A549 (cell line): ENCODE data around the gene RNASE7. TPM values are rescaled to one million over a fixed set of nuclear protein-coding genes. Genes with fewer than 3 reads are reported as not detected.

Experiments
- ATAC-seq, 2 experiments: fragments of 200-7000 bp in 1 of 2; fragments of >200 bp in 1 of 2; cut with Nextera tagmentation in 1 of 2; cut with Tn5 transposase in 1 of 2; 3 replicates each; pipeline versions ENCODE4 v1.8.0 to v1.9.1; 2018 to 2020; ENCODE audit warnings: mild to moderate bottlenecking in 1 of 2, moderate library complexity in 1 of 2
- CTCF ChIA-PET: fragments of 300-600 bp; sonication (Branson Sonifier 250); formaldehyde crosslinking; extraction: SDS; loops from one replicate; lab custom pipeline; 2021; ENCODE audit warnings: antibody characterized with exemption, inconsistent platforms; lab: Yijun Ruan, JAX
- POLR2A ChIA-PET: fragments of 350-600 bp; formaldehyde crosslinking; extraction: SDS; loops from one replicate; lab custom pipeline; 2021; ENCODE audit warnings: antibody characterized with exemption, inconsistent platforms; lab: Yijun Ruan, JAX
- DNase-seq, 2 experiments: peaks; one replicate each; pipeline versions ENCODE4 v3.0.0 to v3.0.0-alpha.2; 2011 to 2016; ENCODE audit warnings: low read depth in 1 of 2, low spot score in 1 of 2
- FAIRE-seq: peaks from 2 replicates; lab custom pipeline; 2011; peaks lifted over from hg19 to GRCh38; lab: Jason Lieb, UNC
- H3K27ac ChIP-seq, 2 experiments: fragments of >200 bp; sonication (Bioruptor Twin); formaldehyde crosslinking; 3 replicates each; pipeline ENCODE4 v1.5.1; 2016 to 2017
- H3K4me1 ChIP-seq: fragments of >200 bp; sonication (Bioruptor Twin); formaldehyde crosslinking; 3 replicates; pipeline ENCODE4 v1.6.1; 2016
- H3K4me2 ChIP-seq: fragments of >200 bp; sonication (Bioruptor Twin); formaldehyde crosslinking; 3 replicates; pipeline ENCODE4 v1.6.1; 2016
- H3K4me3 ChIP-seq: fragments of >200 bp; sonication (Bioruptor Twin); formaldehyde crosslinking; 3 replicates; pipeline ENCODE4 v1.5.1; 2016
- H3K9me3 ChIP-seq: fragments of >200 bp; sonication (Bioruptor Twin); formaldehyde crosslinking; 3 replicates; pipeline ENCODE4 v1.6.1; 2016
- BCL3 ChIP-seq: fragments of >200 bp; sonication (Bioruptor Twin); formaldehyde crosslinking; IDR thresholded peaks from 3 replicates; pipeline ENCODE4 v1.6.1; 2016
- BHLHE40 ChIP-seq: IDR thresholded peaks from 2 replicates; pipeline ENCODE4 v1.6.1; 2012; ENCODE audit warnings: low read depth, low read length, inconsistent platforms
- CHD2 ChIP-seq: fragments of 150-350 bp; IDR thresholded peaks from 2 replicates; pipeline ENCODE4 v1.6.1; 2014; ENCODE audit warnings: low read length; ENCODE audit not compliant: partially characterized antibody
- CHD4 ChIP-seq: fragments of 200-600 bp; sonication (generic); IDR thresholded peaks from 2 replicates; pipeline ENCODE4 v1.6.1; 2016; ENCODE audit warnings: antibody characterized with exemption, mild to moderate bottlenecking, borderline replicate concordance
- EP300 ChIP-seq, 2 experiments: fragments of >200 bp; sonication (Bioruptor Twin); formaldehyde crosslinking; IDR thresholded peaks; 2 replicates in 1 of 2; 3 replicates in 1 of 2; pipeline ENCODE4 v1.6.1; 2016 to 2017
- ESRRA ChIP-seq: fragments of 150-350 bp; IDR thresholded peaks from 2 replicates; pipeline ENCODE4 v1.6.1; 2014; ENCODE audit warnings: mild to moderate bottlenecking, low read length, borderline replicate concordance
- FOSB ChIP-seq: fragments of 250-450 bp; sonication (Bioruptor Pico); IDR thresholded peaks from 2 replicates; pipeline ENCODE4 v1.5.0; 2020; ENCODE audit warnings: mild to moderate bottlenecking, moderate library complexity
- FOSL2 ChIP-seq, 2 experiments: fragments of 450-650 bp in 1 of 2; fragments of >200 bp in 1 of 2; sonication (Bioruptor Twin) in 1 of 2; formaldehyde crosslinking; IDR thresholded peaks; 2 replicates each; pipeline versions ENCODE4 v1.5.0 to v1.6.1; 2016 to 2020; ENCODE audit warnings: mild to moderate bottlenecking in 1 of 2, moderate library complexity in 1 of 2
- GATA3 ChIP-seq: IDR thresholded peaks from 2 replicates; pipeline ENCODE4 v1.6.1; 2012; ENCODE audit warnings: borderline replicate concordance
- HES2 ChIP-seq: fragments of >200 bp; sonication (Bioruptor Twin); formaldehyde crosslinking; IDR thresholded peaks from 2 replicates; pipeline ENCODE4 v1.6.1; 2016
- HOXB13 ChIP-seq: fragments of 250-450 bp; sonication (Bioruptor Pico); IDR thresholded peaks from 2 replicates; pipeline ENCODE4 v1.5.0; 2020; ENCODE audit warnings: low read depth, mild to moderate bottlenecking, moderate library complexity
- JUN ChIP-seq, 2 experiments: fragments of >200 bp; sonication (Bioruptor Twin); formaldehyde crosslinking; IDR thresholded peaks; 2 replicates in 1 of 2; 3 replicates in 1 of 2; pipeline ENCODE4 v1.6.1; 2016 to 2017
- KDM1A ChIP-seq: fragments of 200-600 bp; sonication (generic); IDR thresholded peaks from 2 replicates; pipeline ENCODE4 v1.6.1; 2016; ENCODE audit warnings: low read depth, mild to moderate bottlenecking
- MAZ ChIP-seq: fragments of 150-350 bp; IDR thresholded peaks from 2 replicates; pipeline ENCODE4 v1.6.1; 2014; ENCODE audit warnings: antibody characterized with exemption, low read depth, low read length, borderline replicate concordance
- MYC ChIP-seq: IDR thresholded peaks from 2 replicates; pipeline ENCODE4 v1.6.1; 2012; ENCODE audit warnings: mild to moderate bottlenecking, inconsistent platforms, low read length, improper control_type of control experiment, borderline replicate concordance
- NPAS2 ChIP-seq: fragments of 250-450 bp; sonication (Bioruptor Pico); IDR thresholded peaks from 2 replicates; pipeline ENCODE4 v1.8.0; 2022; ENCODE audit warnings: mild to moderate bottlenecking, moderate library complexity, borderline replicate concordance
- NR3C1 ChIP-seq: fragments of >200 bp; sonication (Bioruptor Twin); formaldehyde crosslinking; IDR thresholded peaks from 3 replicates; pipeline ENCODE4 v1.6.1; 2017
- PHF8 ChIP-seq: fragments of 200-600 bp; sonication (generic); IDR thresholded peaks from 2 replicates; pipeline ENCODE4 v1.6.1; 2016; ENCODE audit warnings: low read depth, mild to moderate bottlenecking, antibody characterized with exemption, moderate library complexity, borderline replicate concordance
- POLR2AphosphoS2 ChIP-seq: conservative IDR thresholded peaks from 2 replicates; pipeline ENCODE4 v1.6.1; 2012; ENCODE audit warnings: low read length, improper control_type of control experiment, inconsistent platforms
- RARB ChIP-seq: fragments of 250-450 bp; sonication (Bioruptor Pico); IDR thresholded peaks from 2 replicates; pipeline ENCODE4 v1.8.0; 2021; ENCODE audit warnings: mild to moderate bottlenecking, moderate library complexity
- RCOR1 ChIP-seq: fragments of 150-350 bp; IDR thresholded peaks from 2 replicates; pipeline ENCODE4 v1.6.1; 2014; ENCODE audit warnings: antibody characterized with exemption, low read length, low read depth
- RFX5 ChIP-seq: fragments of 450-650 bp; IDR thresholded peaks from 2 replicates; pipeline ENCODE4 v1.7.1; 2014; ENCODE audit warnings: antibody characterized with exemption, mild to moderate bottlenecking, moderate library complexity
- RNF2 ChIP-seq: fragments of 200-600 bp; sonication (generic); IDR thresholded peaks from 2 replicates; pipeline ENCODE4 v1.6.1; 2016; ENCODE audit warnings: low read depth, mild to moderate bottlenecking, antibody characterized with exemption, moderate library complexity, borderline replicate concordance
- SMC3 ChIP-seq: fragments of >200 bp; sonication (Bioruptor Twin); formaldehyde crosslinking; IDR thresholded peaks from 3 replicates; pipeline ENCODE4 v1.6.1; 2018; ENCODE audit warnings: inconsistent platforms
- SREBF2 ChIP-seq: fragments of 450-650 bp; IDR thresholded peaks from 2 replicates; pipeline ENCODE4 v1.6.1; 2014; ENCODE audit warnings: mild to moderate bottlenecking, moderate library complexity
- TFCP2L1 ChIP-seq: fragments of 250-450 bp; sonication (Bioruptor Pico); IDR thresholded peaks from 2 replicates; pipeline ENCODE4 v1.5.0; 2021; ENCODE audit warnings: mild to moderate bottlenecking
- USF2 ChIP-seq: fragments of 450-650 bp; IDR thresholded peaks from 2 replicates; pipeline ENCODE4 v1.6.1; 2014; ENCODE audit warnings: antibody characterized with exemption
- ZFP36 ChIP-seq: fragments of 450-650 bp; IDR thresholded peaks from 2 replicates; pipeline ENCODE4 v1.6.1; 2014; ENCODE audit warnings: borderline replicate concordance; ENCODE audit not compliant: partially characterized antibody
- ZNF302 ChIP-seq: fragments of 250-450 bp; sonication (Bioruptor Pico); IDR thresholded peaks from 2 replicates; pipeline ENCODE4 v1.9.0; 2021; ENCODE audit warnings: inconsistent platforms, mild to moderate bottlenecking, moderate library complexity
- WGBS: methylation state at CpG from one replicate; pipeline ENCODE4 v1.1.6; 2017; ENCODE audit errors: missing lambda C conversion rate; 5-methylcytosine and 5-hydroxymethylcytosine counted together
- polyA plus RNA-seq, 4 experiments: library from polyadenylated mRNA; depleted of rRNA in 3 of 4; stranded (reverse); fragments of >200 nt; fragmentation: RNase III in 1 of 4; extraction: RNeasy Plus Mini Kit Qiagen cat#74134 plus additional on column Dnase treatment in 1 of 4; gene quantifications; 2 replicates in 3 of 4; 3 replicates in 1 of 4; pipeline ENCODE4 v1.2.3, GENCODE V29; 2011 to 2017

Gene RNASE7
- polyA plus RNA-seq, 2 of the 4 experiments (the other 2 are of a cell fraction): not detected

- FAIRE-seq: no peak
- ATAC-seq: no peak
- Histone ChIP-seq H3K4me2 (no peak overlapping the region), H3K4me3 (no peak overlapping the region), H3K4me1 (peaks cover 18% of the 10 kb centered on the region), H3K27ac (no peak overlapping the region), H3K9me3 (no peaks in the 10 kb centered on the region)
- ChIA-PET CTCF (interaction anchor here (1.3 to 15.5 kb wide), 3 partner anchors 18 to 77 kb away, joined by 4 to 369 read pairs (median 100); partner anchors contain the start of genes TMEM253 and ZNF219), POLR2A (no interaction called here)
- TF ChIP-seq BCL3 (no peak), RCOR1 (no peak), GATA3 (no peak), FOSL2 (IDR thresholded peaks at IDR 0.05) (no peak), FOSL2 (CRISPR knock-in tag; IDR thresholded peaks at IDR 0.05) (no peak), POLR2AphosphoS2 (no peak), PHF8 (no peak), BHLHE40 (no peak), NR3C1 (no peak), ZFP36 (no peak), SREBF2 (no peak), FOSB (CRISPR knock-in tag) (no peak), USF2 (no peak), RARB (CRISPR knock-in tag) (no peak), CHD2 (no peak), NPAS2 (CRISPR knock-in tag) (no peak), SMC3 (no peak), RFX5 (no peak), JUN (IDR thresholded peaks at IDR 0.05) (no peak), CHD4 (no peak), MAZ (no peak)
- 85% methylated on average over 5 of the region's 9 CpGs for WGBS
- no peak for DNase-seq
Measured at GRCh38 chr14:21073921-21074320, 31.8 kb downstream of the RNASE7 start.

GRCh38 chr14:21074398-21075272, 32.5 kb downstream of the RNASE7 start:
- Histone ChIP-seq H3K4me1 (peaks cover 11% of the 10 kb centered on the region), H3K4me2 (no peak overlapping the region), H3K9me3 (no peaks in the 10 kb centered on the region), H3K4me3 (no peak overlapping the region), H3K27ac (no peak overlapping the region)
- CTCF ChIA-PET: interaction anchor here (0.6 to 15.5 kb wide), 6 partner anchors 9 to 1398 kb away, joined by 3 to 369 read pairs (median 4); partner anchors contain the start of genes TMEM253 and ZNF219
- WGBS: 89% methylated on average over 20 of the region's 26 CpGs
- DNase-seq (no peak), FAIRE-seq (no peak), ATAC-seq (no peak)
- TF ChIP-seq MYC (no peak), BHLHE40 (no peak), HOXB13 (no peak), KDM1A (no peak), CHD4 (no peak), MAZ (no peak), TFCP2L1 (CRISPR knock-in tag) (no peak), USF2 (no peak), NR3C1 (no peak), RNF2 (no peak), ESRRA (no peak), EP300 (IDR thresholded peaks at IDR 0.05) (no peak), PHF8 (no peak), RARB (CRISPR knock-in tag) (no peak), JUN (IDR thresholded peaks at IDR 0.05) (no peak), SMC3 (no peak), HES2 (no peak), CHD2 (no peak), ZNF302 (CRISPR knock-in tag) (no peak), GATA3 (no peak)
- POLR2A ChIA-PET: no interaction called here
